ENCODE measurements around the gene RABAC1.

The RABAC1 gene

GRCh38 chr19:41915021-41915775, 43.9 kb downstream of the RABAC1 start:
- no peak for TF ChIP-seq TAF1 (IDR thresholded peaks at IDR 0.05; ENCODE audit: borderline replicate concordance, insufficient read depth, low read length)

- TF ChIP-seq SIN3A (IDR thresholded peaks at IDR 0.05; ENCODE audit: borderline replicate concordance, insufficient read depth, low read length) (no peak), TAF1 (IDR thresholded peaks at IDR 0.05; ENCODE audit: borderline replicate concordance, insufficient read depth, low read length) (no peak), FOXP2 (optimal IDR thresholded peaks at IDR 0.05; ENCODE audit: borderline replicate concordance, extremely low read depth, extremely low read length, insufficient read depth) (no peak), REST (IDR thresholded peaks at IDR 0.05; ENCODE audit: insufficient read depth in 1 of 2, low read depth in 2 of 2, low read length in 2 of 2) (no peak), POLR2AphosphoS5 (IDR thresholded peaks at IDR 0.05; ENCODE audit: low read depth, low read length) (no peak)
Measured at GRCh38 chr19:41913538-41914423, 45.3 kb downstream of the RABAC1 start.

- TF ChIP-seq FOXP2 (optimal IDR thresholded peaks at IDR 0.05; ENCODE audit: borderline replicate concordance, extremely low read depth, extremely low read length, insufficient read depth): no peak
- no peak for TF ChIP-seq REST (IDR thresholded peaks at IDR 0.05; ENCODE audit: insufficient read depth in 1 of 2, low read depth in 2 of 2, low read length in 2 of 2)
- no peak for TF ChIP-seq POLR2AphosphoS5 (IDR thresholded peaks at IDR 0.05; ENCODE audit: low read depth, low read length)
- no peak for TF ChIP-seq TAF1 (IDR thresholded peaks at IDR 0.05; ENCODE audit: borderline replicate concordance, insufficient read depth, low read length)
- TF ChIP-seq SIN3A (IDR thresholded peaks at IDR 0.05; ENCODE audit: borderline replicate concordance, insufficient read depth, low read length): no peak
Measured at GRCh38 chr19:41912899-41913537, 46.1 kb downstream of the RABAC1 start.

GRCh38 chr19:41911889-41912731, 47.0 kb downstream of the RABAC1 start:
- no peak for TF ChIP-seq FOXP2 (optimal IDR thresholded peaks at IDR 0.05; ENCODE audit: borderline replicate concordance, extremely low read depth, extremely low read length, insufficient read depth)
- TF ChIP-seq TAF1 (IDR thresholded peaks at IDR 0.05; ENCODE audit: borderline replicate concordance, insufficient read depth, low read length): no peak
- no peak for TF ChIP-seq POLR2AphosphoS5 (IDR thresholded peaks at IDR 0.05; ENCODE audit: low read depth, low read length)

GRCh38 chr19:41910992-41911888, 47.9 kb downstream of the RABAC1 start:
- TF ChIP-seq POLR2AphosphoS5 (IDR thresholded peaks at IDR 0.05; ENCODE audit: low read depth, low read length) (no peak), TAF1 (IDR thresholded peaks at IDR 0.05; ENCODE audit: borderline replicate concordance, insufficient read depth, low read length) (no peak), FOXP2 (optimal IDR thresholded peaks at IDR 0.05; ENCODE audit: borderline replicate concordance, extremely low read depth, extremely low read length, insufficient read depth) (no peak), SIN3A (IDR thresholded peaks at IDR 0.05; ENCODE audit: borderline replicate concordance, insufficient read depth, low read length) (no peak), REST (IDR thresholded peaks at IDR 0.05; ENCODE audit: insufficient read depth in 1 of 2, low read depth in 2 of 2, low read length in 2 of 2) (no peak)
